ENCODE data around the gene SAPCD2.

The SAPCD2 gene

DNA sequence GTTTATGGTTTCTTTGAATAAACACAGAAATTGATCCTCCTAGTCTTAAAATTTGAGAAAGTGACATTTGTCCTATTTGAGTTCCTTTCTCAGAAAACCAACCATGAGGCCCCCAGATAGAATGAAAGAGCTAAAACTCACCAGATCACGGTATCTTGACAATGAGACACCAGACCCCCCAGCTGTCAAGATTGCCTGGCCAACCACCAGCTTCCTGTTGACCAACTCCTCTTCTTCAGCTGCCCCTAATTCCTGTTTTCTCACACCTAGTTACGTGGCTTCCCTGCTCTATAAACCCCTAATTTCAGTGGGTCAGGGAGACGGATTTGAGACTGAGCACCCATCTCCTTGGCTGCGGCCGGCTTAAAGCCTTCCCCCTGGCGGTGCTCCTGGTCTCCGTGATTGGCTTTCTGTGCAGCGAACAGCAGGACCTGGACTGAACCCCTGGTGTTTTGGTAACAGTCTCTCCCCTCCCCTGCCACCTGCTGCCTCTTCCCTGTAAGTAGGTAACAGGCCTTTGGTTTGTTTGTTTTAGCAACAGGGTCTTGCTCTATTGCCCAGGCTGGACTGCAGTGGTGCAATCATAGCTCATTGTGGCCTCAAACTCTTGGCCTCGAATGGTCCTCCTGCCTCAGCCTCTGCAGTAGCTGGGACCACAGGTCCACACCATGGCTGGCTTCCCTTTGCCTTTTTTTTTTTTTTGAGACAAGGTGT is 11.7 kb downstream of the SAPCD2 start:
- TF ChIP-seq, protein P1, sequence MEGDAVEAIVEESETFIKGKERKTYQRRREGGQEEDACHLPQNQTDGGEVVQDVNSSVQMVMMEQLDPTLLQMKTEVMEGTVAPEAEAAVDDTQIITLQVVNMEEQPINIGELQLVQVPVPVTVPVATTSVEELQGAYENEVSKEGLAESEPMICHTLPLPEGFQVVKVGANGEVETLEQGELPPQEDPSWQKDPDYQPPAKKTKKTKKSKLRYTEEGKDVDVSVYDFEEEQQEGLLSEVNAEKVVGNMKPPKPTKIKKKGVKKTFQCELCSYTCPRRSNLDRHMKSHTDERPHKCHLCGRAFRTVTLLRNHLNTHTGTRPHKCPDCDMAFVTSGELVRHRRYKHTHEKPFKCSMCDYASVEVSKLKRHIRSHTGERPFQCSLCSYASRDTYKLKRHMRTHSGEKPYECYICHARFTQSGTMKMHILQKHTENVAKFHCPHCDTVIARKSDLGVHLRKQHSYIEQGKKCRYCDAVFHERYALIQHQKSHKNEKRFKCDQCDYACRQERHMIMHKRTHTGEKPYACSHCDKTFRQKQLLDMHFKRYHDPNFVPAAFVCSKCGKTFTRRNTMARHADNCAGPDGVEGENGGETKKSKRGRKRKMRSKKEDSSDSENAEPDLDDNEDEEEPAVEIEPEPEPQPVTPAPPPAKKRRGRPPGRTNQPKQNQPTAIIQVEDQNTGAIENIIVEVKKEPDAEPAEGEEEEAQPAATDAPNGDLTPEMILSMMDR (IDR thresholded peaks at IDR 0.05): no peak
- Histone ChIP-seq H3K36me3 (no peaks in the 10 kb centered on the region), H3K4me1 (ENCODE audit: control insufficient read depth in 1 of 2, insufficient read depth in 1 of 2, low read depth in 1 of 2, low read length in 1 of 2) (peaks cover 24 to 28% of the 10 kb centered on the region in 2 experiments), H3K27ac (peak overlapping the region; percentile 69), H3K27me3 (peaks cover 41% of the 10 kb centered on the region), H3K4me3 (ENCODE audit: low read depth in 1 of 2, low read length in 1 of 2) (no peak overlapping the region), H3K9me3 (no peaks in the 10 kb centered on the region)

DNA sequence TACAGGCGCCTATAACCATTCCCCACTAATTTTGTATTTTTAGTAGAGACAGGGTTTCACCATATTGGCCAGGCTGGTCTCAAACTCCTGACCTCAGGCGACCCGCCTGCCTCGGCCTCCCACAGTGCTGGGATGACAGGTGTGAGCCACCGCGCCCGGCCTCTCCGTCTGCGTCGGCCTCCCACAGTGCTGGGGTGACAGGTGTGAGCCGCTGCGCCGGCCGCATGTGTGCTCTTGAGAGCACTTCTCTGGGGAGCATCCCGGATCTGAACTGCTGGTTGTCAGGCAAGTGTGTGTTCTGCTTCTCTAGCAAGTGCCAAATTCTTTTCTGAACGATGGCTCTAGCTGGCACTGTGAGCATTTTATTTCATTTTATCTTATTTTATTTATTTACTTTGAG is 12.8 kb downstream of the SAPCD2 start:
- Histone ChIP-seq H3K36me3 (no peaks in the 10 kb centered on the region), H3K9me3 (no peaks in the 10 kb centered on the region), H3K4me1 (ENCODE audit: control insufficient read depth in 1 of 2, insufficient read depth in 1 of 2, low read depth in 1 of 2, low read length in 1 of 2) (peaks cover 32 to 39% of the 10 kb centered on the region in 2 experiments), H3K27me3 (peaks cover 46% of the 10 kb centered on the region), H3K4me3 (ENCODE audit: low read depth in 1 of 2, low read length in 1 of 2) (no peak overlapping the region), H3K27ac (no peak overlapping the region)
- TF ChIP-seq, protein P1 (IDR thresholded peaks at IDR 0.05): no peak

DNA sequence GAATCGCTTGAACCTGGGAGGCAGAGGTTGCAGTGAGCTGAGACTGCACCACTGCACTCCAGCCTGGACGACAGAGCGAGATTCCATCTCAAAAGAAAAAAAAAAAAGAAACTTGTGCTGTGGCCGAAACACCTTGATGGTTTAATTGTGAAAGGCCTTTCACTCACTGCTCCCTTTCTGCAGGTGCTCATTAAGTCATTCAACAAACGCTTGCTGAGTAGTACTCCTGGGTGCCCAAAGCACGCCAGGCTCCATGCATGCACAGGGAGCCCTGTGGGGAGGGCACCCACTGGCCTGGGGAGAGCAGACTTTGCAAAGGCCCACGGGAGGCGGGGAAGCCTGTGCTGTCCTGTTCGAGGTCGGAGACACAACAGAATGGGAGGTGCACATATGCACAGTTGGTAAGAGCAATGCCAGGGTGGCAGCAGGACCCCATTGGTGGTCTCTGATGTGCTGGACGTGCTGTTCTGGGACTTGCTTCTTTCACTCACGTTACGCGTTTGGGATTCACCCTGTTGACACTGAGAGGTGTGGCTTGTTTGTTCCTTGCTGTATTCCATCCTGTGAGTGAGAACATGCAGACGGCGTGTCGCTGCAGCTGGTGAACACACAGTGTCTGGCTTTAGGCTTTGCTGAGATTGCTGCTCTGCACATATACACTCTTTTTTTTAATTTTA is 13.5 kb downstream of the SAPCD2 start:
- no peak overlapping the region for H3K27ac ChIP-seq
- TF ChIP-seq, protein P1 (IDR thresholded peaks at IDR 0.05): no peak
- peaks cover 48% of the 10 kb centered on the region for H3K27me3 ChIP-seq
- H3K4me3 ChIP-seq (ENCODE audit: low read depth in 1 of 2, low read length in 1 of 2): no peak overlapping the region
- peaks cover 35 to 45% of the 10 kb centered on the region in 2 experiments for H3K4me1 ChIP-seq (ENCODE audit: control insufficient read depth in 1 of 2, insufficient read depth in 1 of 2, low read depth in 1 of 2, low read length in 1 of 2)
- H3K36me3 ChIP-seq: no peaks in the 10 kb centered on the region
- H3K9me3 ChIP-seq: no peaks in the 10 kb centered on the region

DNA sequence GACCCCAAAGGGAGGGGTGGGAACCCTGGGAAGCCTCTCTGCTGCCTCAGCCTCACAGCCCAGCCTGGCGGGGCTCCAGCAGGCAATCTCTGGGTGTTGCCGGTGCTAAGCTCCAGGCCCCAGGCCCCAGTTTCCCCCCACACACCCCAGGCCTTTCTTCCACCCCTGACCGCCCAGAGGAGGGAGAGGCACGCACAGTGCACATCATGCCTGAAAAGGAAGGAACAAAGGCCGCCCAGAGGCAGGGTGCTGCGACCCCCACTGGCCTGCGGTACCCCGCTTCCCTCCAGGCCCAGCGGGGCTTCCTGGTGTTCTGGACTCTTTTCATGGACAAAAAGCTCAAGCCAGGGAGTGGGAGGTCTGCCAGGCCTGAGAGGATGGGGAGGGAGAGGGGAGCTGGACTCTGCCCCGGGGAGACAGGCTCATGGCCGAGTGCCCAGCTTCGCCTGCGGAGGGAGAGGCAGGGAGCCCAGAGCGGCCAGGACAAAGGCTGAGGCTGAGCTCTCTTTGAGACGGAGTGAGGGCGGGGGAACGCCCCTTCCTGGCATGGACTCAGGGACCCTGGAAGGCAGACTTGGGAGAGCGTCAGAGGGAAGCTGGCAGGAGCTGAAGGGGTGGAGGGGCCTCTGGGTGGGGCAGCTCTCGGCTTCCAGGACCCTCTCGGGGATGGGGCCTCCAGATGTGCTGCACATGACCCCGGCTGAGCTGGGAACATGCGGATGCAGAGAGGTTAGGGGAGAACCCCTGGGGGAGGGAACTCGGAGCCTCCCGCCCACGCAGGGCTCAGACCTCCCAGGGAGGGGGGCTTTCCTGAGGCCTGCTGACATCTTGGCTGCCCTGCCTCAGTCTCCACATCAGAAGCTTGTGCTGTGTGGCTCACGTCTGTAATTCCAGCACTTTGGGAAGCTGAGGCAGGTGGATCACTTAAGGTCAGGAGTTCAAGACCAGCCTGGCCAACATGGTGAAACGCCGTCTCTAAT is 14.7 kb downstream of the SAPCD2 start:
- H3K4me3 ChIP-seq (ENCODE audit: low read depth in 1 of 2, low read length in 1 of 2): no peak overlapping the region
- H3K36me3 ChIP-seq: no peaks in the 10 kb centered on the region
- TF ChIP-seq, protein P1 (IDR thresholded peaks at IDR 0.05): no peak
- H3K4me1 ChIP-seq (ENCODE audit: control insufficient read depth in 1 of 2, insufficient read depth in 1 of 2, low read depth in 1 of 2, low read length in 1 of 2): peaks cover 35 to 45% of the 10 kb centered on the region in 2 experiments
- H3K9me3 ChIP-seq: no peaks in the 10 kb centered on the region
- no peak overlapping the region for H3K27ac ChIP-seq
- peaks cover 57% of the 10 kb centered on the region for H3K27me3 ChIP-seq

DNA sequence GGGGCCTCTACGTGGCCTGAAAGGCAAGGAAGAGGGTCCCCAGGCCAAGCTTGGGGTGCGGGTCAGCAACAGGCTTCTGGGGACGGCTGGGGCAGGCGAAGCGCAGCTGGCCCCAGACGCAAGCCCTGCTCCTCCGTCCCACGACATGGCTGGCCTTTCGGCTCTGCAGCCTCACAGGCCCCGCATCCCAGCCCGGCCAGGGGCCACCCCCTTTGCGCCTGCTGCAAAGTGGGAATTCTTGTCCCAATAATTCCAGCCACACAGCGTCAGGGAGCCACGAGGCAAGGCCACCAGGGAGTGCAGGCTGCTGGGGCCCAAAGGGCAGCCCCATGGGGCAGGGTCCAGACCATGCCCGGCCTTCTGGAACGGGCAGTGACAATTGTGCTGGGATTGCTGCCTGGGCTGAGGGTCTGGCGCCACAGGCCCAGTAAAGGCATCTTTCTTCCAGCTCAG is 15.4 kb downstream of the SAPCD2 start:
- no peaks in the 10 kb centered on the region for H3K36me3 ChIP-seq
- H3K27ac ChIP-seq: no peak overlapping the region

More for the DNA sequence above, 15.4 kb downstream of the SAPCD2 start:
- Histone ChIP-seq H3K4me3 (ENCODE audit: low read depth in 1 of 2, low read length in 1 of 2) (no peak overlapping the region), H3K27me3 (peaks cover 64% of the 10 kb centered on the region), H3K9me3 (no peaks in the 10 kb centered on the region), H3K4me1 (ENCODE audit: control insufficient read depth in 1 of 2, insufficient read depth in 1 of 2, low read depth in 1 of 2, low read length in 1 of 2) (peaks cover 35 to 45% of the 10 kb centered on the region in 2 experiments)
- TF ChIP-seq, protein P1 (IDR thresholded peaks at IDR 0.05): no peak
